OCI-LY7 (cell line): Measurements from ENCODE around the gene NUDT14.

Experiments used
- CTCF ChIP-seq: fragments of 200-600 bp; sonication (generic); conservative IDR thresholded peaks from 2 replicates; pipeline ENCODE4 v1.5.1; 2014; ENCODE audit warnings: mild to moderate bottlenecking, antibody characterized with exemption, low read length, moderate library complexity, mixed read lengths
- EZH2phosphoT487 ChIP-seq: fragments of 200-600 bp; sonication (generic); IDR thresholded peaks from 2 replicates; pipeline ENCODE4 v1.6.1; 2018; ENCODE audit warnings: low read depth, borderline replicate concordance, mild to moderate bottlenecking, mixed run types, antibody characterized with exemption, low read length, moderate library complexity, mixed read lengths

GRCh38 chr14:105181549-105182295 is 610 bp upstream of the NUDT14 start:
- TF ChIP-seq CTCF: no peak
- no peak for TF ChIP-seq EZH2phosphoT487
